Dedifferentiated amniotic fluid mesenchymal stem cell (primary cell): ENCODE measurements around the gene ALKBH2.
A peak's percentile ranks its signal among the peaks of the same experiment; 100 is the strongest.

Source experiments
- DNase-seq: peaks from one replicate; pipeline ENCODE4 v3.0.0-alpha.2; 2016; ENCODE audit errors: extremely low spot score

The ALKBH2 gene

DNA sequence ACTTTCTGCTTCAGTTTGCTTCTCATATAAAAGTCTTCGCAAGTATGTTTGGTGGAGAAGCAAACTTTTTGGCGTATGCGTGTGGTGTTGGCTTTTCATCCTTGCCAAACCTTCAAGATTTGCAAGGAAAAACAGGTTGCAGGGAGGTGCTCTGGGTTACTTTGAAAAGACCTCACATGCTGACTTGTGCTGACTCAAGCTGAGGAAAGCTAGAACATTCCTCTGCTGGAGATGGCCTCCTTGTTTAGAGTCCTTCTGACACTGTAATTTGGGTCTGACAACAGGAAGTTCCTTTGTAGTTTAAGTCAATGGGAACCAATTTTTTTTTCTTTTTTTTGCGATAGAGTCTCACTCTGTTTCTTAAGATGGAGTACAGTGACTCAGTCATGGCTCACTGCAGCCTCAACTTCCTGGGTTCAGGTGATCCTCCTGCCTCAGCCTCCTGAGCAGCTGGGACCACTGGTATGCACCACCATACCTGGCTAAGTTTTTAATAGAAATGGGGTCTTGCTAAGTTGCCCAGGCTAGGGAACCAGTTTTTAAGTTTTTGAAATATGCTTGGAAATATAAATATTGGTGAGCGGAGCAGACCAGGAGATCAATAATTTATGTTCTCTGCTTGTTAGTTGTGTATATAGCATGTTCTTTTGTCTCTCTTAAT is 20.5 kb upstream of the ALKBH2 start:
- no peak for DNase-seq

- no peak for DNase-seq
Measured at GRCh38 chr12:109112720-109113465, 19.6 kb upstream of the ALKBH2 start.

DNA sequence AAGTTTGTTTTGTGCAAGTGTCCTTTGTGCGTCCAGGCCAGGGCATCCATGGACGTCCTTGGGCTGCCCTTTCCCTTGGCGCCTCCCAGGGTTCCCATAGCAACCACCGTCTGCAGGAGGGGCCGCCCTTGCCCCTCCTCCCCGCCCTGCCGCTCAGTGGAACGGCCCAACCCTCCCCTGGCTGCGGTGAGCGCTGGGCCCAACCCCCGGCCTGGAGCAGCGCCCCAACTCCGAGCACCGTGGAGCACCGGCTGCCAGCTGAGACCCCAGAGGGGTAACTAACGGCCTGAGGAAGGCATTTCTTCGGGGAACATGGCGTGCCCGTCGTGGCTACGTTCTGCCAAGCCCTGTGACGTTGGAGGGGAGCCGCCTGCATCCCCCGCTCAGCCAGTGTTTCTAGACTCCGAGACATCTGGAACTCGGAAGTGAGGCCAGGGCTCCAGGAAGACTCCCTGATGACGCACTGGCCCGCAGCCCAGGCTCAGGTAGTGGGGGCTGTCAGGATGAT is 17.8 kb upstream of the ALKBH2 start:
- peak; percentile 64 for DNase-seq

- no peak for DNase-seq
Measured at GRCh38 chr12:109109746-109110350, 16.6 kb upstream of the ALKBH2 start.

GRCh38 chr12:109105176-109105575 is 11.9 kb upstream of the ALKBH2 start:
- DNase-seq = no peak

GRCh38 chr12:109102491-109102890 is 9.2 kb upstream of the ALKBH2 start:
- DNase-seq = no peak

DNA sequence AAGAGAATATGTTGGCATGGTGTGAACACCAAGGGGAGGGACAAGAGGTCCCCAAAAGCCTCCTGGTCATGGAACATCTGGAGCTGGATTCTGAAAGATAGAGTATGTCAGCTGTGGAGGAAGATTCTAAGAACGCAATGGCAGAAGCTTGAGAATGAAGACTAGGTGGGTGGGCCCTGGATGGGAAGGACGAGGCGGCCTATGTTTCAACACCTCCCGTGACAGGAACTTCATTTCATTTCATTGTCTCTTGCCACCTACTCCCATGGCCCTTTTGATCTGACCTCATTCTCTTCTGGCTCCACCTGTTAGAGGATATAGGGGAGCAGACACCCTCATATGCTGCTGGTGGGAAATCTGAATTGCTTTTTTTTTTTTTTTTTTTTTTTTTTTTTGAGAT is 7.5 kb upstream of the ALKBH2 start:
- DNase-seq = no peak

DNA sequence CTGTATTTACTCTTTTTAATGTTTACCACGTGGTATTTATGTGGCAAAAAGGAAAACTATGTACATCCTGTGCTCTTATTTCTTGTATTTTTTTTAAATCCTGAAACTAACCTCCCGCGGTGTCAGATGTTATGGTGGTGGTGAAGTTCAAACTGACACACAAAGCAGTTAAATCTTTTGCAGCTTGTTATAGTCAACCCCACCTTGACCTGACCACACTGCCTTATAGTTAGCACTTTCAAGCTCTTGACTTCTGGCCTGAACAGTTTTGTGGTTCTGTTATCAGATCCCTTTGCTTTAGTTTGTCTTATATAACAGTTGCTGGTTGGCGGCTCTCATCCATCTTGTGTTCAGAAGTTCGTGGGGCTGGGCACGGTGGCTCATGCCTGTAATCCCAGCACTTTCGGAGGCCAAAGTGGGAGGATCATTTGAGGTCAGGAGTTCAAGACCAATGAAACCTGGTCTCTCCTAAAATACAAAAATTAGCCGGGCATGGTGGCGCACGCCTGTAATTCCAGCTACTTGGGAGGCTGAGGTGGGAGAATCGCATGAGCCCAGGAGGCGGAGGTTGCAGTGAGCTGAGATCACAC is 6.3 kb upstream of the ALKBH2 start:
- no peak for DNase-seq

DNA sequence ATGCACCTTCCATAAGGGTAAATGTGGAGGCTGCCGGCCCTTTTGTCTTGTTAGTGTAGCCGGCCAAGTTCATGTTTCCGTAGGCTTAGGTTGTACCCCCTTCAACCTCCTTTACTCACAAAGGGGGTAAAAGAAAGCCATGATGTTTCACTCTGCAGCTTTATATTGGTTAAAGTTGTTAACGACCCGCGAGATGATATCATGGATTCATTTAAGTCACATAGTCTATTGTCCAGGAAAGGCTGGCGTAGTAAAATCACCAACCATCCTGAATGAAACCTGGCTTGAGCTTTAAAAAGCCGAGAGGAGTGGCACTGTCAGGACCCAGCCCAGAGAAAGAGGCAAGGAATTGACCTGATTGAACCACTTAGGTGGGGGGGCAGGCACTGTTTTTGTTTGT is 5.4 kb upstream of the ALKBH2 start:
- DNase-seq = no peak

GRCh38 chr12:109098183-109098604 is 4.9 kb upstream of the ALKBH2 start:
- peak; percentile 51 for DNase-seq

DNA sequence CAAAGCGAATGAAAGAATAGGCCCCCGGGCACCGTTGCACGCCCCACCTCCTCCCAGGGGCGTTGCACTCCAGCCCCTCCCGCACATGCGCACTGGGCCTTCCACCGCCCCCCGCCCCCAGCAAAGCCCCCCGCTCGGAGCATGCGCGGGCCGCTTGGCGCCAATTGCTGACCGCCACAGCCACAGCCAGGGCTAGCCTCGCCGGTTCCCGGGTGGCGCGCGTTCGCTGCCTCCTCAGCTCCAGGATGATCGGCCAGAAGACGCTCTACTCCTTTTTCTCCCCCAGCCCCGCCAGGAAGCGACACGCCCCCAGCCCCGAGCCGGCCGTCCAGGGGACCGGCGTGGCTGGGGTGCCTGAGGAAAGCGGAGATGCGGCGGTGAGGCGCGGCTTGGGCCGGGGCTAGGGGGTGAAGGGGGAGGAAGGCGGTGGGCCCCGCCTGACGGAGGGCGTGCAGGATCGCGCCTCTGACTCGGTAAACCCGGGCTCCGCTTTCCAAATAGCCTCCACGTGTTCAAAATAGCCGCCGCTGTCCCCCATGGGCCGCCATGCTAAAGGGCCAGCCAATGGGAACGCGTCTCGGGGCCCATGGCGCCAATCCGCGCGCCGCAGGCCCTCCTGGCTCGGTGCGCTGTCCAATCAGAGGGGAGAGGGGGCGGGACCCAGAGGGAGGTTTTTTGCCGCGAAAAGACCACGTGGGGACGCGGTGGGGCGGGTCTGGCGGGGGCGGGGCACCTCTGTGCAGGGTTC is 4.3 kb upstream of the ALKBH2 start, which contains the start of gene UNG:
UNG (plus strand) TSS at position 163 of the 748 bp plus-strand sequence; CDS start at position 246, 83 bp downstream.
- peak; percentile 96 for DNase-seq

GRCh38 chr12:109097140-109097434 is 3.8 kb upstream of the ALKBH2 start:
- DNase-seq = no peak

- DNase-seq = no peak
Measured at GRCh38 chr12:109092497-109093021, 713 bp downstream of the ALKBH2 start.

DNA sequence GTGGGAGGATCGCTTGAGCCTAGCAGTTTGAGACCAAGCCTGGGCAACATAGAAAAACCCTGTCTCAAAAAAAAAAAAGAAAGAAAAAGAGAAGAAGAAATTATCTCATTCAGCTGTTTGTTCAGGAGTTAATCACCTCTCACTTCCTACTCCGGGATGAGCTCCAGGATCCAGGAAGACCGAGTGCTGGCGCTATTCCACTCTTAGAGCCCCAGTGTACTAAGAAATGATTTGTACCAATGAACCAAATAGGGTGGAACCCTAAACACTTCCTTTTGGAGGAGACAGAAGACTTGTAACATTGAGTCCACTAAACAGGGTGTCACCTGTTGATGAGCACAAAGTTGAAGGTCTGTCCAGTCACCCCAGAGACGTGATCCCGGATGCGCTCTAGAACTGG is 3.6 kb downstream of the ALKBH2 start:
- DNase-seq = no peak

DNA sequence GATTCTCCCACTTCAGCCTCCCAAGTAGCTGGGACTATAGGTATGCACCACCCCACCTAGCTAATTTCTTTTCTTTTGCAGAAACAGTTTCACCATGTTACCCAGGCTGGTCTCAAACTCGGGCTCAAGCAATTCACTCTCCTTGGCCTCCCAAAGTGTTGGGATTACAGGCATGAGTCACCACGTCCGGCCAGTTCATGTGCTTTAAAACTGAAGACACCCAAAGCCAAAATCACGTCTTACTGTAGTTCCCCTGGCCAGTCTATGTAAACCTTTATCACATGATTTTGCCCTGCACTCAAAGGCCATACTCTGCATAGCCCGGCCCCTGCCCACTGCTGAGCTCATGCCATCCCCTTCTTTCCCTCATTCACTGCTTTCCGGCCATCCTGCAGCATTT is 4.5 kb downstream of the ALKBH2 start:
- DNase-seq = no peak

DNA sequence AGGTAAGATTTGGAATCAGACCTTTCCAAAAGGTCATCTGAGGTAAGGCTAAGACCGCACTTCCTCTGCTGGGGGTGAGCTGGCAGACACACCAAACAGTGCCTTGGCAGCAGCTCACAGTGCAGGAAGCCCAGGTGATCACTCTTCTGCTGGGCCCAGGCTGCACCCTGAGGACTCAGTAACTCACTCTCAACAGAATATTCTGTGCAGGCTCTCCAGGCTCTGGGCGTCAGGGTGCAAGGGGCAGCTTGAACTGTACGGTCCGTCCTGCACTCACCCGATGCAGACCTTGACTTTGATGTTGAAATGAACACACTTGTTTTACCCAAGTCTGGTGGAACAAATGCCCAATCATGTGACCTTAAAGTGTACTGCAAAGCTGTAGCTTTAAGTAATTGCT is 6.0 kb downstream of the ALKBH2 start:
- DNase-seq = no peak

DNA sequence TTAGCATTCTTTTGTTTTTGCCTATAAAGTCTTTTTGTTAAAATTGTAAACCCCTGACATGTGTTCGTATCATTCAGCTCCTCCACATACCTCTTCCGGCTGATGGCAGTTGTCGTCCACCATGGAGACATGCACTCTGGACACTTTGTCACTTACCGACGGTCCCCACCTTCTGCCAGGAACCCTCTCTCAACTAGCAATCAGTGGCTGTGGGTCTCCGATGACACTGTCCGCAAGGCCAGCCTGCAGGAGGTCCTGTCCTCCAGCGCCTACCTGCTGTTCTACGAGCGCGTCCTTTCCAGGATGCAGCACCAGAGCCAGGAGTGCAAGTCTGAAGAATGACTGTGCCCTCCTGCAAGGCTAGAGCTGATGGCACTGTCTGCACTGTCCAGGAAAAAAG is 7.7 kb downstream of the ALKBH2 start:
- no peak for DNase-seq

DNA sequence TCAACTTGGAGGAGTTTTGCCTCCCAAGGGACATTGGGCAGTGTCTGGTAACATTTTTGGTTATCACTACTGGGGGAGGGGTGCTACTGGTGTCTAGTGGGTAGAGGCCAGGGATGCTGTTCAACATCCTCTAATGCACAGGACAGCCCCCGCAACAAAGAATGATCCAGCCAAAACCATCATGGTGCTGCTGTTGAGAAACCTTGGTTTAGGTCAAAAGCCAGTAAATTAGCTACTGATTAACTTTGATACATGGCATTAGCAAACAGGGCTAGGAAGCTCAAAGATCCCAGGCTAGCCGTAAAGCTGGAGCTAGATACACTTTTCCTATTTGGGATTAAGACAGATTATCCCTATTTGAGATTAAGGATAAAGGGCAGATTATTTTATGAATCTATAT is 8.8 kb downstream of the ALKBH2 start:
- no peak for DNase-seq

- no peak for DNase-seq
Measured at GRCh38 chr12:109082751-109083150, 10.5 kb downstream of the ALKBH2 start.

DNA sequence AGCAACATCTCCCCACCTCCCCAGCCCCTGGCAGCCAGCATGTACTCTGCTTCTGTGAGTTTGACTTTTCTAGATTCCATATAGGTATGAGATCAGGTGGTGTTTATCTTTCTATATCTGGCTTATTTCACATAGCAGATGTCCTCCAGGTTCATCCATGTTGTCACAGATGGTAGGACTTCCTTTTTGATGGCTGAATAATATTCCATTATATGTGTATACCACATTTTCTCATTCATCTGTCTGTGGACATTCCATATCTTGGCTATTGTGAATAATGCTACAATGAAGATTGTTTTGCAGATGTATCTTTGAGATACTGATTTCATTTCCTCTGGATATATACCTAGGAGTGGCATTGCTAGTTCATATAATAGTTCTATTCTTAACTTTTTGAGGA is 18.4 kb downstream of the ALKBH2 start:
- DNase-seq = no peak
